HG02938 (cell line): ENCODE measurements around the gene CHRNA5.
"Not testable (repeated sequence)": the region's sequence is repeated elsewhere in the genome, so short reads cannot be mapped to it uniquely, and the experiment has no call there.

Source experiments
- ATAC-seq: cut with Tn5 transposase; IDR thresholded peaks from one replicate; pipeline ENCODE4 v1.9.1; 2021; ENCODE audit warnings: mild to moderate bottlenecking, moderate library complexity; ENCODE audit not compliant: unreplicated experiment

Gene CHRNA5

DNA sequence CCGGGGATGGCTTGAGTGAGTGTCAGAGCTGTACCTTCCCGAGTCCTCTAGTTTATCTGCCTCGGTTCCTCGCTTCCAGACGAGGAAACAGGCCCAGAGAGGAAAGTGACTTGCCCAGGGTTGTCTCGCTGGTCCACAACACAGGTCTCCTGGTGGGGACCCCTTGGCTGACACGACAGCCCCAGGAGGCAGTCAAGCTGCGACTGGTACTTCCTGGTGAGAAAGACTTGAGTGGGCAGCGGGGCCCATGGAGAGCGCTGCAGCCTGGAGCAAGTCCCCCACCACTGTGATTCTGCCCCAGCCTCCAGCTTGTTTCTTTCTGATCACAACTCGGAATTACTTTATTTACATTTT lies 600 bp upstream of the CHRNA5 start:
- ATAC-seq = no peak

DNA sequence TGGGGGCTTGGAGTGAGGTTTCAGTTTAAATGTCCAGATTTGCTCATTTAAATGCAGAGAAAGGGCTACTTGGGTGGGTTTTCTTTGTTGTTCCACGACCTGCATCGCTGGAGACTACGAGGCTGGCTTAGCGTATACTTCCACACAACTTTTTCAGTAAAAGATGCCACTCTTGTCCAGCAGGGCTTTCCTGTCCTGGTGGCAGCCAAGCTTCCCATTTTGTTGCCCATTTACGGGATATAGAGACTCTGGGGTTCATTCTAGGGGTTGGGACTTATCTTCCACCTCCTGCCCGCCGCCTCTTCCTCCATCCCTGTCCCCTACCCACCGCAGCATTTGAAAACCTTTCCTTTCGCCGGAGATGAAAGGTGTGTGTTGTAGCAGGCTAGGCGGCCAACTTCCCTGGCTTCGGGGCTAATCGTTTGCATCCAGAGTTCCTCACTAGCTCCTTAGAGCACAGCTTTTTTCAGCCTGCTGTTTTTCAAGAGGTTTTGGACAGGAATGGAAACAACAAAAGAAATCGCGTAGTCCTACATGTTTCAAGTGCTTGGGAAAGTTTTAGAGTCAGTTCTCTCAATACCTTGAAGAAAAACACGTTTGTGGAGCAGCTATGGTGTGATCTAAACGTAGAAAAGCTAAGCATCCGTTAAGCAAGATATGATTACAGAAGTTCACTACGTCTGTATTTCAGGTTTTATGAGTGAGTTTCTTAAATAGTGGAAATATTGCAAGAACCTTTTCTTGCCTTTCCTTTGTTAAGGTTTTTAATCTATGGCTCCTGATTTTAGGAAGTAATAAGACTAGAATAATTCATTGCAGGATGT lies 843 bp downstream of the CHRNA5 start:
- peak; percentile 17 for ATAC-seq

DNA sequence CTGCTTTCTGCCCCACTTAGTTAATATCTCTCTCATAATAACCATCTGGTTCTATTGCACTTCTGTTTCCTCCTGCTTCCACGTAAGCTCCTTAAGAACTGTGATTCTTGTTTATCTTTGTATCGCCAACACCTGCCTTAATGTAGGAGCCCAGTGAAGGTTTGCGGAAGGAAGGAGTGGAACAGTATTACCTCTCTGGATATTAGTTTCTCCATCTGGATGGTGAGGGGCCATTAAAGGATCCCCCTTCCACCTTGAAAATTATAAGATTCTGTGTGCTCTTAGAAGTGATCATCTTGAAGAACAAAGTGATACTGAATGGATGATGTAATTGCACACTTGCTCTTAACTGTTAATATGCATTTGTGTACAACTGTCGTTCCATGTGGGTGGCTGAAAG lies 2.2 kb downstream of the CHRNA5 start:
- no peak for ATAC-seq

DNA sequence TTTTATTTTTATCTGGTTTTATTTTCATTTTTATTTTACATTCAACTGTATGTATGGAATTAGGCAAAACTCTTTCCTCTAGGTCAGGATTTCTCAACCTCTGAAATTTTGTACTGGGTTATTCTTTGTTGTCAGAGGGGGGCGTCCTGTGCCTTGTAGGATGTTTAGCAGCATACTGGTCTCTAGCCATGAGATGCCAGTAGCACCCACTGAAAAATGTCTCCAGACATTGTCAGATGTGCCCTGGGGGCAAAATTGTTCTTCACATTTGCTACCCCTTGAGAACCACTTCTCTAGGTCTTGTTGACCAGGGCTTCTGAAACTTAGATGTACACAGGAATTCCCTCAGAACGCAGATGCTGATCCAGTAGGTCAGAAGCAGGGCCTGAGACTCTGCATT lies 5.4 kb downstream of the CHRNA5 start:
- ATAC-seq = no peak

DNA sequence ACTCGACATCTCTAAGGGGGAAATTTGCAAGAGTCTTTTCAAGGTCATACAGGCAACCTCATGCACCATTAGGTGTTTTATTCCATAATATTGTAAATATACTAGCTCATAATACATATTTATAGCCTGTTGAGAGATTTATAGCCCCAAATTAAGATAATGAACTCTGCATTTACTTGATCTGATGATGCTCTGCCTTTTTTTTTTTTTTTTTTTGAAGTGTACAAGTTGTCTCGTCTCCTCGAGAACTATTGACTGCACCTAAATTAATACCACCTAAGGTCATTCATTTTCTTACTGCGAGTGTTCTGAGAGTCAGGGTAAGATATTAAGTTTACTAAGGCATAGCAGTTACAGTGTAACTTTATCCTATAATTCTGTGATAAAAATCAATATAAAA lies 6.1 kb downstream of the CHRNA5 start:
- no peak for ATAC-seq

DNA sequence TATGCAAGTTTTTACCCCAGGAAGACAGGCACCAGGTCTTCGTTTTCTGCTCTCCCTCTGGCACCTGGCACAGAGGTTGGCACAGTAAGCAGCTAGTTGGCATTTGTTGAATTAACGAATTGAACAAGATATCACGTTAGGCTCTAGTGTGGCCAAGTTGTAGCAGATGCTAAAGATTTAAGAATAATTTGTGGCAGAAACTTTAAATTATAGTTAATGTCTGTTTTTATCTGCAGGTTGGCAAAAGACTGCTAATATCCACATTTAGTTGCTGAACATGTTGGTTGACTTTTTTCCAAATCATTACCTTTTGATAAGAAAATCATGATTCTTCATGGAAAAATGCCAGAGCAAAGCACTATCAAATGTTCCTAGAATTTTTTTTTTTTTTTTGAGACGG lies 8.1 kb downstream of the CHRNA5 start:
- ATAC-seq = no peak

DNA sequence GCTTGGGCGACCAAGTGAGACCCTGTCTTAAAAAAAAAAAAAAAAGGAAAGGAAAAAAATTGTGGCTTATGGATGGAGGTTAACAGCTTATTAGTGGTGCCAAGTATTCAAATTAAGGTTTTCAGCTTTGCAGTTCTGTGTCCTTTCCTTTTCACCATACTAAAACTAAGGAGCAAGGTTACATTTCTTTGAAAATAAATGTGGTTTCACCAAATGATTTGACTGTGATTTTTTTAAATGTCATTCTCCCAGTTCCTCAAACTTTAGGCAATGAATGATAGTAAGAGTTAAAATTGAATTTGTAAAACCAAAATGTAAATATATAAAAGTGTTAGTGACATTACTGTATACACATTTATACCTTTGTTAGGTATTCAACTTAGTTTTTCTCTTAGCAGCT lies 9.6 kb downstream of the CHRNA5 start:
- no peak for ATAC-seq

DNA sequence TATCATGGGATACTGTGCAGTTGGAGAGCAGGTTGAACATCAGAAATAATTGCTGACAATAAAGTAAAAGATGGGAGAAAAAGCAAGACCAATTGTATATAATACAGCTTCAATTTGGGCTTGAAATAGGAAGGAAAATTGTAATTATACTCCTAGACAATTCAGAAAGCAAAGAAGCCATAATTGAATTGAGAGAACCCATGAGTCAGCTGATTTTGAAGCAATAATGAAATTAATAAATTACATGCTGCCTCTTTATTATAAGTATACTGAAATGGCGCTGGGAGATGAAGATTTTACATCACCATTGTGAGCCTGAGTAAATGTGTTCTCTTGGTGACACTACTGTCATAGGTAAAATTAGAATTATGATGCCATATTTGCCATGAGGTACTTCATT lies 32.3 kb downstream of the CHRNA5 start:
- ATAC-seq = no peak

DNA sequence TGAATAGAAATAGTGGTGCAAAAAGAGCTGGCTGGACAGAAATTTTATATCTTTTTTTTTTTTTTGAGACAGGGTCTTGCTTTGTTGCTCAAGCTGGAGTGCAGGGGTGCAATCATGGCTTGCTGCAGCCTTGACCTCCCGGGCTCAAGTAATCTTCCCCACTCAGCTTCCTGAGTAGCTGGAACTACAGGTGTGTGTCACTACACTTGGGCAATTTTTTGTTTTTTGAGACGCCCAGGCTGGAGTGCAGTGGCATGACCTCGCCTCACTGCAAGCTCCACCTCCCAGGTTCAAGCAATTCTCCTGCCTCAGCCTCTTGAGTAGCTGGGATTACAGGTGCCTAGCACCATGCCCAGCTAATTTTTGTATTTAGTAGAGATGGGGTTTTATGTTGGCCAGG lies 33.0 kb downstream of the CHRNA5 start:
- no peak for ATAC-seq

DNA sequence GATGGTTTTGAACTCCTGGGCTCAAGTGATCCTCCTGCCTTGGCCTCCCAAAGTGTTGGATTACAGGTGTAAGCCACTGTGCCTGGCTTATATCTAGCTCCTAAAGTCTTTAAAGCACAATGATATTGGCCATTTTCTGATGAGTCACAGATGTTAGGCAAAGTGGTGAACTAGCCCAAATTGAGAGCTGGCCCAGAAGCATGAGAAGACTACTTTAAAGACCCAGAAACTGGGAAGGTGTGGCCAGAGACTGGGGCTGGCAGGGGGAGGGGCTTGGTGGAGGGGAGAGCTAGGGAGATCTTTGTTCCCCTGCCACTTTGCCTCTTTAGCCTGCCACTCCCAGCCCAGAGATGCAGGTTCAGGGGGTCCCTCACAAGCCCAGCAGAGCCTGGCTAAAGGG lies 33.9 kb downstream of the CHRNA5 start:
- no peak for ATAC-seq

DNA sequence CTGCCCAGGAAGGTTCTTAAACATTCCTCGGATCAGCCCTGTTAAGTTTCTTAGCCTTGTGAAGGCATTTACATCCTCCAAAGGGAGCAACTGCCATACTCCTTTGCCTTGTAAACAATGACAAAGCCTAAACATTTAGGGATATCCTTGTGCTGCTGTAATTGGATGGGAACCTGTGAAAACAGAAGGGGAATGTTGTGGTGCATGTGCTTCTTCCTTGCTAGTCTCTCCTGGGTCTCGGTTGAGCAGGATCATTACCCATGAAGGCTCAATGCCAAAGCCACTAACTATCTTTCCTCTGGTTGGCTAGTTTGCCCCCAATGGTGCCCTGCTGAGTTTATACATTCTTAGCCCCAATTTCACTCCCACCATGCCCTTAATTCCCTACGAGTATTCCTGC lies 38.1 kb downstream of the CHRNA5 start:
- ATAC-seq = no peak

DNA sequence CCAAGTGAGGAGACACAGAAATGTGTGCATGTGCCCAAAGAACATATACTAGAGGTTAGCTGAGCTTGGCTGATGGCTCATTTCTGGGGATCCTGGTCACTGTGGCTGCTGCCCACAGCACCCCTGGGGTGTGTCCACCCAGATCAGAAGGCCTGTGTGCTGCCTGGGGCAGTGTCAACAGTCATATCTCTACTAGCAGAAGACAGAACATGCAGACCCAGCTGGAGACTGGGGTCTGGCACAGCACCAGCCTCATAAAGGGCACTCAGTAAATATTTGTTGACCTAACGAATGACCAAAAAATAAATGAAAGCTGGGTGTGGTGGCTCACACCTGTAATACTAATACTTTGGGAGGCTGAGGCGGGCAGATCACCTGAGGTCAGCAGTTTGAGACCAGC lies 39.1 kb downstream of the CHRNA5 start:
- ATAC-seq = no peak

DNA sequence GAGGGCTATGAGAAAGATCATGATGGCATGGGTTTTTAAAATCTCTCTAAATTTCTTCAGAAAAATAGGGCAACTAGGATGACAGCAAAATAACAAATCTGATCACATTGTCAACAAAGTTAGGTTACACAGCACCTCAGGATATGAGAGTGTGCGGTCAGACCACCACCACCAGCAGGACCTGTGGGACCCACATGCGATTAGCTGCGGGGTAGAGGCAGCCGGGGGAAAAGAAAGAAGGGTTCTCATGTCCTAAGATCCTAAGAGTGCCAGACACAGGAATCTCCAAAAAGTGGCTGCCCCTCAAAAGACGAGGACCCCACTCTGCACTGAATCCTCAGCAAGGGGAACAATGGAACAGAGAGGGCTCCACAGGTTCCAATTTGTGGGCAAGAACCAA lies 39.9 kb downstream of the CHRNA5 start:
- ATAC-seq = no peak

DNA sequence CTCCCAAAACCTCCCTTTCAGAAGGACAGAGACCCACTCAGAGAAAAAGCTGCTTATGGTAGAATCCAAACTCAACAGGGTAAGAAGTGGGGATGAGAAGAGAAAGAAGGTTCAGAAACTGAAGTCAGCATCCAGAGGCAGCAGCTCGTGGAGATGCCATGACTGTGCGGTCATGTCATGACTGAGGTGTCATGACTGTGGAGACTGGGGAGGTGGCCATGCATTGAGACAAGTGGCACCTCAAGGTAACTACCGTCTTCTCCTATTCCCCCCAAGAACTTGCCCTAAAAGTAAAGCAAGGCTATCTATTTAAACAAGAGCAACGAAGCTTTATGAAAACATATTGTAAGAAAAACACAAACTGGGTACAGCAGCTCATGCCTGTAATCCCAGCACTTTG lies 40.4 kb downstream of the CHRNA5 start:
- ATAC-seq = no peak

DNA sequence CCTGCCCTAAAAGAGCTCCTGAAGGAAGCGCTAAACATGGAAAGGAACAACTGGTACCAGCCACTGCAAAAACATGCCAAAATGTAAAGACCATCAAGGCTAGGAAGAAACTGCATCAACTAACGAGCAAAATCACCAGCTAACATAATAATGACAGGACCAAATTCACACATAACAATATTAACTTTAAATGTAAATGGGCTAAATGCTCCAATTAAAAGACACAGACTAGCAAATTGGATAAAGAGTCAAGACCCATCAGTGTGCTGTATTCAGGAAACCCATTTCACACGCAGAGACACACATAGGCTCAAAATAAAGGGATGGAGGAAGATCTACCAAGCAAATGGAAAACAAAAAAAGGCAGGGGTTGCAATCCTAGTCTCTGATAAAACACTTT lies 44.2 kb downstream of the CHRNA5 start:
- not testable (repeated sequence) for ATAC-seq

DNA sequence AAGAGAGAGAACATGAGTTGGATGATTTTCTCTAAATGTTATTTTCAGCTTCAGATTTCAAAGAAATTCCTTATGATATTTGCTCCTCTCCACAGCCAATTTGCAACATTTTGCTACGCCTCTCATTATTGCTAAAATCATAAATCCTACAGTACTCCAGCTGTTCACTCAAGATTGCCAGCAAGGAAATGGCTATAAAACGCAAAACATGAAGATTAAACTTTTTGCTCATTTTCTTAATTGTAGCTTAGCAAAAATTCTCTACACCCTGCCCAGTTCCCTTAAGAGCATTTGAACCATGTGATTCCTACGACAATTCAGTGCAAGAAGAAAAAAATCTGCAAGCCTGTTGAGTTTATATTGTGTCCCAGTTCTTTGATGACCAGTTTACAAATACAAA lies 48.7 kb downstream of the CHRNA5 start:
- ATAC-seq = no peak

DNA sequence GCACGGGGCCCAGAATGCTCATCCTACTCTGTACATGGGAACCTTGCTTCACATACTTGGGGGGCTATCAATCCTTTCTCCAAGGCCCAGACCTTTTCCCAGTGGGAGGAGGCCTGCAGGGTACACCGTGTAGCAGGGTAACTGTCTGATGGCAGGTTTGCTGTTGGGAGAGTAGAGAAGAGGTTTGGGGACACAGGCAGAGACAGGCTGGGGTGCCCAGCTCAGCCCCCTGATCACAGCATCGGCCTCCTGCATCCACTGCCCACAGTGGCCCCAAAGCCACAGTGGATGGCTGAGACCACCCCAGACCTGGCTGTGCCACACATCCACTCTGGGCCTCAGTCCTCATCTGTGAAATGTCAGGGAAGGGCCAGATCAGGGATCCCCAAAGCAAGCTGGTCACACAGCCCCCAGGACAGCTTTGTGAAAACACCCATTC lies 49.9 kb downstream of the CHRNA5 start:
- ATAC-seq = no peak

DNA sequence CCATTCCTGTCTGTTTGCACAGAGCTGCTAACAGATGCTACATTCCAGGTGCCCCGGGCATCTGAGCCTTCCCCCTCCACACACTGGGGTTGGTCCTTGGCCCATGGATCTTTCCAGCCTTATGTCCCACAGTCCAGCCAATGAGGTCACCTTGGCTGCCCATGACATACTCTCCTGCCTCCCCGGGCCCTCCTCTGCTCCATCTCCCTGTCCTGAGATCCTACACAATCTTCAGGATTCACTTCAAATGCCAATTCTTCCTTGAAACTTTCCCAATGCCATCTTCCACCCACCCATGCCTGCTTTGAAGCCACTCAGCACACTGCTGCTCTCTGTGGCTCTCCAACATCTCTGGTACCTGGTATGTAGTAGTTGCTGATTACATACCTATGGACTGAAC lies 51.2 kb downstream of the CHRNA5 start:
- ATAC-seq = no peak

DNA sequence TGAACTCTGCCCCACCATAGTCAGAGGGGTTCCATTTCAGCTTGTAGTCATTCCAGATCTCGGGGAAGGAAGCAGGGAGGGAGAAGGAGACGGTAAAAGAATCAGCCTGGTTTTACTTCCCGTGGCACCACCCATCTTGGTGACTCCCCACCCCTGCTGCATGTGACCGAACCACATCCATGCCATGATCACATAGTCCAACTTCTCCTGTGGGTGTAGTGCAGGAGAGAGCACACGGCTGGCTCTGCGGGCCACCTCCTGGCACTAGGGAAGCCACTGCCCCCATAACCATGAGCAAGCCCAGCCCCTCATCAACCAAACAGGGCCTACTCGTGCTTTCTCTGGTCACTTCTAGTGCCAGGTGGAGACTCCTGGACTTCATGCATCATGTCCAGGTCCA lies 51.8 kb downstream of the CHRNA5 start:
- ATAC-seq = no peak

DNA sequence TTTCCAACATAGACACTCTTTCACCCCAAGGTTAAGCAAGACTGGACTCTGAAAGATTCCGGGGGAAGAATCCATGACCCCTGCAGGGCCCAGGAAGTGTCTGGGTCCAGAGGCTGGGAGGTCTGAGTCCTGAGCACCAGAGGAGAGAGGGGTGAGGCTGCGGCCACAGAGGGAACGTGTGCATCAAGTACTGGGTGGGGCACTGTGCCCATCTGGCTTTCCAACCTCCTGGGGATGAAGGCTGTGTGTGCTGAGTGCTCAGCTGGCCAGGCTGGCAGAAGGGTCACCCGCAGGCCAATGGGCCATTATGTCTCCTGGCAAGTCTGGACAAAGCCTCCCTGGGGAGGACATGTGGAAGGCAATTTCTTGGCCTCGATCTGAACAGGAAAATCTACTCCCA lies 52.2 kb downstream of the CHRNA5 start:
- no peak for ATAC-seq

DNA sequence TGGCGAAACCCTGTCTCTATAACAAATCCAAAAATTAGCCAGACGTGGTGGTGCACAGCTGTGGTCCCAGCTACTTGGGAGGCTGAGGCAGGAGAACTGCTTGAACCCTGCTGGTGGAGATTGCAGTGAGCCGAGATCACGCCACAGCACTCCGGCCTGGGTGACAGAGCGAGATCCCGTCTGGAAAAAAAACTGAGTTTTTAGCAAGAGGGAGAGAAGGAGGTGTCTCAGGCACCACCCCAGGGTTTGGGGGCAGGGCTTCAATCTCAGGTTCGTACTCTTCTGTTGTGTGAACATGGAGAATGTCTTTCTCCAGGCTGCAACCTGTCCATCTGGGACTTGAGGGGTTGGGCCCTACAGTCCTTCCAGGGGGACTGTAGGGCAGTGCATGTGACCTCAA lies 52.7 kb downstream of the CHRNA5 start:
- ATAC-seq = no peak

DNA sequence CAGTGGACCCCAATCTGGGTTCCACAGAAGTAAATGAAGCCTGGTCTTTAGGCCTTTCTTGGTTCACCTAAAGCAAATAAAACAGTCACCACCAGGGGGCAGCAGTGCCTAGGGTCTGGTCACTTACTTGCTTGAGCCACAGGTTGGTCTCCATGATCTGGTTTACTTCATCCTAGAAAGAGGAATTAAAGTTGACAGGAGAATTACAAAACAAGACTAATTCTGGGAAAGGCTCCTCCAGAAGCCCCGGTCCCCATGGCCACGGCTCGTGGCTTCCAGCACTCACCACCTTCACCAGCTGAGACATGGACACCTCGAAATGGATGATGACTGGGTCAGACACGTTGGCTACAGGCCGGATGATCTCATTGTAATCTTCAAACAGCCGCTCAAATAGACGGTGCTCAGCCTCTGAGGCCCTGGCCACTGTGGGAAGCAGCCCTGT lies 53.2 kb downstream of the CHRNA5 start:
- no peak for ATAC-seq
